ENCODE results near the gene FAM72A.
A peak's percentile ranks its signal among the peaks of the same experiment; 100 is the strongest.
"Not testable (repeated sequence)": the region's sequence is repeated elsewhere in the genome, so short reads cannot be mapped to it uniquely, and the experiment has no call there.

Gene FAM72A

GRCh38 chr1:206202789-206203363 is at the start of gene FAM72A:
Gene FAM72A (minus strand): TSS chr1:206202839. CDS start chr1:206202025, 814 bp downstream.
- peak; percentile 79 to 93 for DNase-seq (ENCODE audit: low read depth in 2 of 2)

GRCh38 chr1:206250953-206251681 is 48.5 kb upstream of the FAM72A start:
- not testable (repeated sequence) for DNase-seq (ENCODE audit: low read depth in 2 of 2)

DNA sequence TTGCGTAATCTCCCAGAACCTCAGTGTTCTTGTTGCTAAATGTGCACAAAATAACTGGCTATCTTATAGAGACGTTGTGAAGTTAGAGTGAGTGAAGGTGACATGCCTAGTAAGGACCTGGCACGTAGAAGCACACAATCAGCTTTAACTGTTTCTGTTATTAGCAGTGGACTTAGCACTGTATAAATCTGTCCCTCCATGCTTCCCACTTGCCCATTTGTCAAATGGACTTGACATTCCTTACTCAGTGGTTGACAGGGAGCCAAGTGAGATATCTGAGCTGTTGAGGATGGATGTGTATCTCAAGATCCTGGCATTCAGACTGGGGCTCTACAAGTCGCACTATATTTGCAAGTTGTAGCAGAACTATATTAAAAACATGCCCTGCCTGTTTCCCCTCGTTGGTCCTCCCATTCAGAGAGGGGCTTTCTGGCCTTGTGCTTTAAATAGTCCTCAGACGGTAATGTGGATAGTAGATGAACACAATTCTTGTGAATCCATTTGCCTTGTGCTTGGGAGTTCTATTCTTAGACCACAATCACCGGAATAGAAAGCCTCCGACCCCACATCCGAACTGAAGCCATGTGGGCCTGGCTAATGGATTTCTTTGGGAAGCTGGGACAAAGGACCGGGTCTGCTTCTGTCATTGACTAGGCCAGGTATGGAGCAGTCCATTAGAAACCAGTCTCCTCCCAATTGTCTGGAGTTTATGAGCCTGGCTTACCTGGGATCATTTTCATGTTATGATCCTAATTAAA is 43.7 kb upstream of the FAM72A start:
- DNase-seq (ENCODE audit: low read depth in 2 of 2), result not testable (repeated sequence)

- not testable (repeated sequence) for DNase-seq (ENCODE audit: low read depth in 2 of 2)
Observed at GRCh38 chr1:206245479-206245878, 42.8 kb upstream of the FAM72A start.

GRCh38 chr1:206243335-206243734 is 40.7 kb upstream of the FAM72A start:
- DNase-seq (ENCODE audit: low read depth in 2 of 2), result not testable (repeated sequence)

GRCh38 chr1:206240288-206240687 is 37.6 kb upstream of the FAM72A start:
- not testable (repeated sequence) for DNase-seq (ENCODE audit: low read depth in 2 of 2)

- not testable (repeated sequence) for DNase-seq (ENCODE audit: low read depth in 2 of 2)
Observed at GRCh38 chr1:206235190-206235589, 32.6 kb upstream of the FAM72A start.

DNA sequence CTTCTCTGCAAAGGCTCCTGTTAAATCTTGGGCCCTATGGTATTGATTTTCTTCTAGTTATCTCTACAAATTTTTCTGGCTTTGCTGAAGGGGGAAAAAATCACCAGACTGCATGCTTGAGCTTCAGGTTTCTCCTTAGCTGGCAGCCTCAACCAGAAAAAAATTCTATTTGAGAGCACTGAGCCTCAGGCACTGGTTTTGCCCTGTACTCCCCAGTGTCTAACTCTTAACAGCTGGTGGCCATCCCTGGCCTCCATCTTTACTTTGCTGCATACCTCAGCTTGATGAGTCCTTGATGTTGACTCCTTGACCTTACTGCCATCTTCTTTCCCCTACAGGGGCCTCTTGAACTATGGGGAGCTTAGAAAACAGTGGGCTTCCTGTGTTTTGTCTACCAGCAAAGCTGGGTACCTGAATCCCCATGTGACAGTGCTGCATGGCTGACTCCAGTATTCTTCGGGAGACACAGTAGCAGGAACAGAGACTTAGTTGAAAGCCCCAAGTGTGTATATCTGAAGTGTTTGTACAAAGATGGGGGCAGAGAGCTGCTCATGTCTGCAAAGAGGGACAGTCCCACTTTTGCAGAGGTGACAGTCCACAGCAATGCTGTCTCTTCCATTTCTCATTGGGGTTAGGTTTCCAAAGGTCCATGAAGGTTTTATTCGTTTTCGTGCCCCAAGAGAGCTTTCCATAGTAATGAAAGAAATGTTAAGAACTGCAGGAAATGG is 31.7 kb upstream of the FAM72A start:
- DNase-seq (ENCODE audit: low read depth in 2 of 2), result not testable (repeated sequence)

DNA sequence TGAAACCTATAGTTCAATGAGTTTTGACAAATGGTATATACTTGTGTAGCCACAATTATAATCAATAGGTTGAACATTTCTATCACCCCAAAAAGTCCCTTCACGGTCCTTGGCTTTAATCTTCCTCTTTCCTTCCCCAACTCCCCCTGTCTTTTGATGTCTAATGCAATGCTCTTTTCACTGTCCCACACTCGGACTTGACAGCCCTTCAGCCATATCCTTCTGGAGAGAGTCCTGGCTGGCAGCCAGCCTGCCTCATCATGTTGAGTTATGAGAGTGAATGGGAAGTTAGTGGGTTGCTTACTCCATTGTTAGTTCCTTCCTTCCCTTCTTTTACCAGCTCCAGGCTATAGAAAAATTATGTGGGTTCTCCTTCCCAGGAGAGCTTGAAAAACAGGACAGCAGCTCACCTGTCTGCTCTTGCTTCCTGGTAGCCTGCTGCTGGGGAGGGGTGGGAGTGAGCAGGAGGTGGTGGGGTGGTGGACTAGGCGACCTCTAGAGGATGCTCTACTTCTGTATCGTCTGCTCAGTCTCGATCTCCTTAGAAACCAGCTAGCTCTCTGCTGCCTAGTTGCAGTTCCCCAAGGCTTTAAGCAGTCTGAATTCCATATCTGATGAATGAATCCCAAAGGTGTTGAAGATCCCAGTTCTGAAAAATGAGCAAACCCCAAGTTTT is 30.5 kb upstream of the FAM72A start:
- not testable (repeated sequence) for DNase-seq (ENCODE audit: low read depth in 2 of 2)

DNA sequence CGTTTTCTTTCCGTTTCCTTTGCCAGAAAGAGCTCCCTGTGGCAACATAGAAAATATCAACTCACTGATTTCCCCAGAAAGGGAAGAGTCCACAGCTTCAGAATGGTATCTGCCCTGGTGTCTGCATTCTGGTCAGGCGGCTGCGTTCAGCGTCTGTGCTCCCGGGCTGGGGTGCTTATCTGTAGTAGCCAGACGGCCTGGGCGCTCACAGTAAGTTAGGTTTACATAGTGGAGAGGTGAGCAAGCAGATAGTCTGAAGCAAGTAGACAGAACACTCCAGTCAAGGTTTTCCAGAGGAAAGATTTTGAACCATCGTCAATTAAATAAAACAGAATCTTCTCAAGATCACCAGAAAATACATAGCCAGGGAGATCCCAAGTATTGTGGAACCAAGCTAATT is 29.4 kb upstream of the FAM72A start:
- DNase-seq (ENCODE audit: low read depth in 2 of 2), result not testable (repeated sequence)

DNA sequence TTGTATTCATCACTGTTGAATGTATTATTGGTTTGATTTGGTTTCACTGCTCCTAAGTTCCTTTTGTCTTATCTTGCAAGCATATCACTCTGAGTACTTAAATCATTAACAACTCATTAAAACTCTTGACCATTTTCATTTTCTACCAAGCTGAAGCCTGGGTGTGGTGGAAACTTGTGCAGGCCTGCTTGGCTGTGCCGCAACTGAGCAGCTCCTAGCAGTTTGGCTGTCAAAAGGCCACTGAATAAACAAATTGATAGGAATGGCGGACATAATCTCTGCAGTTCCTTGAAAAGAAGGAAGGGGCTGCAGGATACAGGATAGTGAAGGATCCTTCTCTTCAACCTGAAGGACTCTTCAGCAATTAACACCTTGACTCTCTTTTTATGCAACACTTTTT is 26.6 kb upstream of the FAM72A start:
- not testable (repeated sequence) for DNase-seq (ENCODE audit: low read depth in 2 of 2)

DNA sequence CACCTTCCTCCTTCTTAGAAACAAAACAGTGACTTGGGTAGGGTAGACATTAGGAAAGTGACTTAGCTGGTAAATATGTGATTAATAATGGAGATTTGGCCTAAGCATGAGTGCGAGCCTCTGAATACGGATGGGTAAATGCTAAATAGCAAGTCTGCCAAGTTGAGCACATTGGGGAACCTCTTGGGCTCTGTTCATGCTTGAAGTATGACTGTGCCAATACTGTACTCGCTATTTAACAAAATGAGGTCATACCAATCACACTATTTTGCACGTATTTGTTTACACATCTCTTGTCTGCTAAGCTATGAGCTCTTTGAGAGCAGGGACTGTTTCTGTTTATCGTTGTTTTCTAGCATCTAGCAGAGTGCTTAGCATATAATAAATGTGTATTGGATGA is 24.2 kb upstream of the FAM72A start:
- DNase-seq (ENCODE audit: low read depth in 2 of 2), result not testable (repeated sequence)

- DNase-seq (ENCODE audit: low read depth in 2 of 2), result not testable (repeated sequence)
Observed at GRCh38 chr1:206225386-206225785, 22.7 kb upstream of the FAM72A start.

DNA sequence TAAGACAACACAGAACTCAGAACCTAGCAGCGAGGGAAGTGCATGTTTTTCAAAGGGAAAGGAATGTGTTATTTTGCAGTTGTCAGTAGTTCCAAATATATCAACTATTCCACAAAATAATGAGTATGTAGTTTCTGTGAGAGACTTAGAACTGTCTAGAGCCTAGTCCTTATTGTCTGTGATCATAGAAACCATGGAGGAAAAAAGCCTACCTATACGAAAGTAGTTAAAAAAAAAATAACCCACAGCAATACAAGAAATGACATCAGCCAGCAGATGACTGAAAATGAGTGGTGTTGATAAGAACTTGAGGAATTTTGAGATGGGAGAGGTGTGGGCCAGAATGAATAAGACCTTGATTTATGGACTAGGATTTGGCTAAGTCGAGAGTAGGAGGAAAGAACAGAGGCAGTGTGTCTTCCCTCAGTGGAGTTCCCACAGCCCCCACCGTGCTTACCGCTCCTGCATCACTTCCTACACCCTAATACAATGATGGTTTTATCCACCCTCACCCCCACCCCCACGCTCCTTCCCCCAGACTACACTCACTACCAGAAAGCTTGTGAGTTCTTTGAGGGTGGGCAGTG is 21.6 kb upstream of the FAM72A start:
- DNase-seq (ENCODE audit: low read depth in 2 of 2), result not testable (repeated sequence)

GRCh38 chr1:206221585-206221984 is 18.9 kb upstream of the FAM72A start:
- DNase-seq (ENCODE audit: low read depth in 2 of 2), result not testable (repeated sequence)

DNA sequence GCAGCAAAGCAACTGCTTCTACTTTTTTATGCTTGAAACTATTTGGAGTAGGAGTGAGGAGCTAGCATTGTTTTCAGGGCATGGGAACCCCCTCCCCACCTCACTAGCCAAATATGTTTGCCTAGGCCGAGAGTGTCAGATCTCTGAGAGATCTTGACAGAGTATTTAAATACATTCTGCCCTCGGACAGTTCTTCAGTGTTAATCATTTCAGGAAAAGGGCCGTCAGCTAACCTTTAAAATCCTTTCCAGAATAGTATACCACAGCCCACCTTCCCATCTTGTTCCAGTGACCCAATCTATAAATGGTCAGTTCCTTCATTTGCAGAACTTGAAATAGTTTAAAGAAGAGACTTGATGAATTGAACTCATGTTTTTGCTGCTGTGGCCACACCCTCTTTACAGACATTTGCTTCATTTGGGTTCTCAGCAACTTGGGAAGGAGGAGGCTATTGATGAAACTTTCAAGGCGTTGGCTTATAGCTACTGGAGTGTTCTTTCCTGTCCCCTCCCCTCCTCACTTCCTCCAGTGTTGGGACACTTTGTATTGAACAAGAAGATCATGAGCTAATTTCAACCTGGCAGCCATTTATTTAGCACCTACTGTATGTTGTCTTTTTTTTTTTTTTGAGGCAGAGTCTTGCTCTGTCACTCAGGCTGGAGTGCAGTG is 17.8 kb upstream of the FAM72A start:
- not testable (repeated sequence) for DNase-seq (ENCODE audit: low read depth in 2 of 2)

GRCh38 chr1:206219514-206220331 is 17.1 kb upstream of the FAM72A start:
- DNase-seq (ENCODE audit: low read depth in 2 of 2), result not testable (repeated sequence)

DNA sequence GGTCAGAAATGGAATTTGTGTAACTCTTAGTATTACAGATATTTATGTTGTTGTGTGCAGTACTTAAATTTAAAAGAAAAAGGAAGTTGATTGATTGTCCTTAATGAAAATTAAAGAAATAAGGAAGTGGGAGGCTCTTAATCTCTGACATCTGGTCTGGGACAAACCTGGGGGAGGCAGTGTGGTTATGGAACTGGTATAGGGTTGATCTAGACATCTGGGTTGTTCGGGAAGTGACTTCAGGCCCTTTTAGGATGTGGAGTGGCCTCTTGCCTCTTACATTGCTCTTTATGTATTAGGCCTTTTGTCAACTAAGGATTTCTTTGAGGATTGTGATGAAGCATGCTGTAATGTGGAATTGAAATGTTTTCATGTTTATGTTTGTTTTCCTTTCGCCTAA is 16.1 kb upstream of the FAM72A start:
- DNase-seq (ENCODE audit: low read depth in 2 of 2), result not testable (repeated sequence)

GRCh38 chr1:206218285-206218684 is 15.6 kb upstream of the FAM72A start:
- DNase-seq (ENCODE audit: low read depth in 2 of 2), result not testable (repeated sequence)

Measured in stimulated activated CD4-positive, alpha-beta T cell treated with anti-CD3 and anti-CD28 coated beads, Interleukin-1b, Interleukin-23, amount 100 ng/mL, for 1 hour (primary cell).